PC-3 (cell line): ENCODE data around the gene APOBEC3G.
"Not testable (repeated sequence)": the region's sequence is repeated elsewhere in the genome, so short reads cannot be mapped to it uniquely, and the experiment has no call there.

Source experiments
- EZH2 ChIP-seq: fragments of 300-600 bp; sonication (generic); IDR thresholded peaks from one replicate; pipeline ENCODE4 v1.6.1; 2017; ENCODE audit warnings: antibody characterized with exemption, mild to moderate bottlenecking, low read length; ENCODE audit not compliant: unreplicated experiment
- TF ChIP-seq, protein P1 (sequence below): fragments of 300-600 bp; sonication (generic); conservative IDR thresholded peaks from 2 replicates; pipeline ENCODE4 v1.5.1; 2017; ENCODE audit warnings: antibody characterized with exemption, low read depth, mild to moderate bottlenecking, low read length

DNA sequence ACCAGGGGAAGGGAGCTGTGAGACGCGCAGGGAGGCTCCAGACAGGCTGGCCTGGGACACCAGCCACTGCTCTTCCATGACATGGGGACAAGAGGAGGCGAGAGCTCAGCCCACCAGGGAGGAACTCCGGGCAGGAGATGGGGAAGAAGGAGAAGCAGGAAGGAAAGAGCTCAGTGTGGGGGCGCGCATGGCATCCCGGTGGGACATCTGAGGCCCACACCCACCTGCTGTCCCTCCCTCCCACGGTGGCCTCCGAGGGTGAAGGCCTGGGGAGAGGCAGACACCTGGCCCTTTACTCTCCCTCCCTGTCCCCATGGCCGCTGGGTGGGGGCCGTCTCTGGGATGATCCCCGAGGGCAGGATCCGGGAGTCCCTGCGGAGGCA lies 36.9 kb upstream of the APOBEC3G start:
- TF ChIP-seq, protein P1, sequence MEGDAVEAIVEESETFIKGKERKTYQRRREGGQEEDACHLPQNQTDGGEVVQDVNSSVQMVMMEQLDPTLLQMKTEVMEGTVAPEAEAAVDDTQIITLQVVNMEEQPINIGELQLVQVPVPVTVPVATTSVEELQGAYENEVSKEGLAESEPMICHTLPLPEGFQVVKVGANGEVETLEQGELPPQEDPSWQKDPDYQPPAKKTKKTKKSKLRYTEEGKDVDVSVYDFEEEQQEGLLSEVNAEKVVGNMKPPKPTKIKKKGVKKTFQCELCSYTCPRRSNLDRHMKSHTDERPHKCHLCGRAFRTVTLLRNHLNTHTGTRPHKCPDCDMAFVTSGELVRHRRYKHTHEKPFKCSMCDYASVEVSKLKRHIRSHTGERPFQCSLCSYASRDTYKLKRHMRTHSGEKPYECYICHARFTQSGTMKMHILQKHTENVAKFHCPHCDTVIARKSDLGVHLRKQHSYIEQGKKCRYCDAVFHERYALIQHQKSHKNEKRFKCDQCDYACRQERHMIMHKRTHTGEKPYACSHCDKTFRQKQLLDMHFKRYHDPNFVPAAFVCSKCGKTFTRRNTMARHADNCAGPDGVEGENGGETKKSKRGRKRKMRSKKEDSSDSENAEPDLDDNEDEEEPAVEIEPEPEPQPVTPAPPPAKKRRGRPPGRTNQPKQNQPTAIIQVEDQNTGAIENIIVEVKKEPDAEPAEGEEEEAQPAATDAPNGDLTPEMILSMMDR: not testable (repeated sequence)
- not testable (repeated sequence) for TF ChIP-seq EZH2
